CD14-positive monocyte (primary cell): Measurements from ENCODE around the gene WNT5B. TPM values are rescaled to one million over a fixed set of nuclear protein-coding genes. Genes with fewer than 3 reads are reported as not detected.

ENCODE experiments used
- DNase-seq, 3 donors: peaks; one replicate each; pipeline ENCODE4 v3.0.0-alpha.2; 2011 to 2022
- H2AFZ ChIP-seq: 2 replicates; pipeline ENCODE4 v1.6.0; 2012; ENCODE audit warnings: mild to moderate bottlenecking, low read depth, low read length, inconsistent platforms; ENCODE audit not compliant: insufficient read depth, poor library complexity, severe bottlenecking
- H3K27ac ChIP-seq, 2 donors: 1 replicate in 1 of 2; 2 replicates in 1 of 2; pipeline ENCODE4 v1.5.1; 2012 to 2013; ENCODE audit warnings: low read length in 2 of 2, control low read depth in 1 of 2, inconsistent platforms in 1 of 2, low read depth in 1 of 2, mild to moderate bottlenecking in 1 of 2
- H3K27me3 ChIP-seq, 2 donors: one replicate each; pipeline versions ENCODE4 v1.6.0 to v1.6.1; 2011 to 2013; ENCODE audit warnings: low read length in 2 of 2; ENCODE audit not compliant: control insufficient read depth in 2 of 2, insufficient read depth in 2 of 2
- H3K36me3 ChIP-seq, 2 donors: replicated peaks in 1 of 2; 1 replicate in 1 of 2; 2 replicates in 1 of 2; pipeline versions ENCODE4 v1.5.1 to v1.6.1; 2012 to 2013; ENCODE audit warnings: low read length in 2 of 2, control low read depth in 1 of 2, inconsistent platforms in 1 of 2, mild to moderate bottlenecking in 1 of 2; ENCODE audit not compliant: insufficient read depth in 2 of 2, control insufficient read depth in 1 of 2
- H3K4me1 ChIP-seq, 2 donors: 1 replicate in 1 of 2; 2 replicates in 1 of 2; pipeline versions ENCODE4 v1.5.1 to v1.6.1; 2012 to 2013; ENCODE audit warnings: low read length in 2 of 2, control low read depth in 1 of 2, inconsistent platforms in 1 of 2, mild to moderate bottlenecking in 1 of 2, moderate library complexity in 1 of 2; ENCODE audit not compliant: insufficient read depth in 2 of 2, control insufficient read depth in 1 of 2
- H3K4me2 ChIP-seq: replicated peaks from 2 replicates; pipeline ENCODE3; 2012; ENCODE audit warnings: low read length, moderate library complexity, mild to moderate bottlenecking; ENCODE audit not compliant: poor library complexity, severe bottlenecking; ENCODE audit errors: extremely low read depth
- H3K4me3 ChIP-seq, 3 experiments: fragments of 200-600 bp in 1 of 3; sonication (generic) in 1 of 3; replicated peaks in 1 of 3; 1 replicate in 2 of 3; 2 replicates in 1 of 3; pipeline ENCODE4 v1.5.1; 2011 to 2013; ENCODE audit warnings: low read length in 3 of 3, mild to moderate bottlenecking in 3 of 3, control low read depth in 2 of 3, low read depth in 2 of 3, inconsistent platforms in 1 of 3, moderate library complexity in 1 of 3
- H3K79me2 ChIP-seq: 2 replicates; pipeline ENCODE4 v1.6.0; 2012; ENCODE audit warnings: mild to moderate bottlenecking, control low read depth, inconsistent platforms, low read length, moderate library complexity; ENCODE audit not compliant: insufficient read depth
- H3K9ac ChIP-seq: 2 replicates; pipeline ENCODE4 v1.6.0; 2017; ENCODE audit warnings: low read length, mild to moderate bottlenecking; ENCODE audit not compliant: insufficient read depth, poor library complexity, severe bottlenecking
- H3K9me3 ChIP-seq, 2 donors: replicated peaks in 1 of 2; 1 replicate in 1 of 2; 2 replicates in 1 of 2; pipeline versions ENCODE4 v1.5.1 to v1.6.1; 2012 to 2013; ENCODE audit warnings: low read length in 2 of 2, control low read depth in 1 of 2; ENCODE audit not compliant: control insufficient read depth in 1 of 2, insufficient read depth in 1 of 2
- H4K20me1 ChIP-seq: 2 replicates; pipeline ENCODE4 v1.6.0; 2012; ENCODE audit warnings: mild to moderate bottlenecking, low read length, control low read depth, moderate library complexity; ENCODE audit not compliant: insufficient read depth
- H3K27ac Mint-ChIP-seq, 7 donors: one replicate each; pipeline ENCODE4 v1.8.0; 2020; ENCODE audit warnings: mild to moderate bottlenecking in 7 of 7, mixed read lengths in 7 of 7, moderate library complexity in 6 of 7, inconsistent platforms in 2 of 7
- H3K27me3 Mint-ChIP-seq, 3 donors: one replicate each; pipeline ENCODE4 v1.8.0; 2021 to 2022; ENCODE audit warnings: low read depth in 3 of 3, mild to moderate bottlenecking in 3 of 3, mixed read lengths in 3 of 3, moderate library complexity in 3 of 3, inconsistent platforms in 1 of 3
- H3K36me3 Mint-ChIP-seq, 2 donors: one replicate each; pipeline ENCODE4 v1.8.0; 2020; ENCODE audit warnings: mixed read lengths in 2 of 2, inconsistent platforms in 1 of 2, mild to moderate bottlenecking in 1 of 2
- H3K4me1 Mint-ChIP-seq: one replicate; pipeline ENCODE4 v1.8.0; 2020; ENCODE audit warnings: mild to moderate bottlenecking, mixed read lengths
- H3K4me3 Mint-ChIP-seq, 2 donors: one replicate each; pipeline ENCODE4 v1.8.0; 2020; ENCODE audit warnings: mild to moderate bottlenecking in 2 of 2, mixed read lengths in 2 of 2, moderate library complexity in 1 of 2
- H3K9me3 Mint-ChIP-seq, 7 donors: one replicate each; pipeline ENCODE4 v1.8.0; 2020 to 2022; ENCODE audit warnings: mixed read lengths in 7 of 7, mild to moderate bottlenecking in 6 of 7, moderate library complexity in 6 of 7, inconsistent platforms in 2 of 7
- WGBS: methylation state at CpG from one replicate; pipeline ENCODE4 v1.1.5; 2013; ENCODE audit warnings: missing lambda C conversion rate; ENCODE audit not compliant: insufficient coverage; 5-methylcytosine and 5-hydroxymethylcytosine counted together
- intact Hi-C, 2 donors: fragments of 100-400 bp; cut with micrococcal nuclease; formaldehyde crosslinking; loops; one replicate each; pipeline versions ENCODE4 v1.15.0 to v1.15.1; 2023
- polyA plus RNA-seq, 3 donors: library from polyadenylated mRNA; depleted of rRNA in 1 of 3; unstranded in 2 of 3; stranded (reverse) in 1 of 3; fragments of 300-500 nt in 2 of 3; fragments of >200 nt in 1 of 3; fragmentation: Illumina TruSeq in 2 of 3; gene quantifications; 1 replicate in 2 of 3; 2 replicates in 1 of 3; pipeline ENCODE4 v1.2.3, GENCODE V29; 2012 to 2021
- small RNA-seq: library from RNA; depleted of rRNA; stranded (forward); fragments of <200 nt; gene quantifications from one replicate; pipeline ENCODE3, GENCODE V24; 2012; ENCODE audit warnings: low read depth; ENCODE audit not compliant: insufficient read length
- TF ChIP-seq, protein P1 (sequence below): fragments of 200-600 bp; IDR thresholded peaks from one replicate; pipeline ENCODE4 v1.8.0; 2022; ENCODE audit warnings: antibody characterized with exemption, mild to moderate bottlenecking

WNT5B gene
- polyA plus RNA-seq, 3 donors, result 2.7 to 4.1 (median 3.1) TPM

- 63% methylated on average over 3 of the region's 8 CpGs for WGBS
- peak in 1 of 3 donors; percentile 19 for DNase-seq
- no peak overlapping the region for H3K4me3 Mint-ChIP-seq
- intact Hi-C loops, result no loop called here
- Histone ChIP-seq H3K36me3 (no peaks in the 10 kb centered on the region), H3K79me2 (peaks cover 100% of the 10 kb centered on the region), H3K4me1 (peaks cover 33 to 37% of the 10 kb centered on the region in 2 donors), H3K4me2 (no peak overlapping the region), H3K27me3 (no peaks in the 10 kb centered on the region), H3K27ac (peak overlapping the region in 1 of 2 donors; percentile 6), H2AFZ (no peak overlapping the region), H3K9ac (no peak overlapping the region), H4K20me1 (peaks cover 87% of the 10 kb centered on the region), H3K9me3 (no peaks in the 10 kb centered on the region), H3K4me3 (no peak overlapping the region)
- H3K9me3 Mint-ChIP-seq, result no peaks in the 10 kb centered on the region
- H3K27me3 Mint-ChIP-seq, result no peaks in the 10 kb centered on the region
- H3K36me3 Mint-ChIP-seq, result peaks cover 5 to 23% of the 10 kb centered on the region in 2 donors
- H3K27ac Mint-ChIP-seq, result peak overlapping the region in 3 of 7 donors; percentile 43 to 66 (median 66)
- TF ChIP-seq, protein P1, sequence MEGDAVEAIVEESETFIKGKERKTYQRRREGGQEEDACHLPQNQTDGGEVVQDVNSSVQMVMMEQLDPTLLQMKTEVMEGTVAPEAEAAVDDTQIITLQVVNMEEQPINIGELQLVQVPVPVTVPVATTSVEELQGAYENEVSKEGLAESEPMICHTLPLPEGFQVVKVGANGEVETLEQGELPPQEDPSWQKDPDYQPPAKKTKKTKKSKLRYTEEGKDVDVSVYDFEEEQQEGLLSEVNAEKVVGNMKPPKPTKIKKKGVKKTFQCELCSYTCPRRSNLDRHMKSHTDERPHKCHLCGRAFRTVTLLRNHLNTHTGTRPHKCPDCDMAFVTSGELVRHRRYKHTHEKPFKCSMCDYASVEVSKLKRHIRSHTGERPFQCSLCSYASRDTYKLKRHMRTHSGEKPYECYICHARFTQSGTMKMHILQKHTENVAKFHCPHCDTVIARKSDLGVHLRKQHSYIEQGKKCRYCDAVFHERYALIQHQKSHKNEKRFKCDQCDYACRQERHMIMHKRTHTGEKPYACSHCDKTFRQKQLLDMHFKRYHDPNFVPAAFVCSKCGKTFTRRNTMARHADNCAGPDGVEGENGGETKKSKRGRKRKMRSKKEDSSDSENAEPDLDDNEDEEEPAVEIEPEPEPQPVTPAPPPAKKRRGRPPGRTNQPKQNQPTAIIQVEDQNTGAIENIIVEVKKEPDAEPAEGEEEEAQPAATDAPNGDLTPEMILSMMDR, result no peak
- H3K4me1 Mint-ChIP-seq, result peaks cover 65% of the 10 kb centered on the region
Observed at GRCh38 chr12:1695886-1696670, 67.0 kb downstream of the WNT5B start.

DNA sequence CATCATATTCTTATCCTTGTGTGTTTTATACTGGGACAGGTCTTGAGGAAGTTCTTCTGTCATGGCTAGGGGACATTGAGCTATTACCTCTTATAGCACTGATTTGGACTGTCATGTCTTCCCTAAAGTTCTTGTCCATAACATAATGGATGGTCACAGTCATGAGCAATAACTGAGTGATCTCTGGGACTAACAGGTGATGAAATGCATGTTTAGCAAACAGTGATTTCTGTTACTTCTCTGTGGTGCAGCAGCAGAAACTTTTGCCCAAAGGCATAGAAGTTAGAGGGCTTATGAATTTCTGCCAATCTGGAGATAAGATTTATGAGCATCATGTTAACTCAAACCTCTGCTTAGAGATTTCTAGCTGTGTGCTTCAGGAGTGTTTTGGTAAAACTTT, 67.8 kb downstream of the WNT5B start:
- H3K79me2 ChIP-seq, result peaks cover 100% of the 10 kb centered on the region
- Mint-ChIP-seq H3K4me3 (no peak overlapping the region), H3K27ac (peak overlapping the region in 3 of 7 donors; percentile 28 to 66 (median 37)), H3K9me3 (no peaks in the 10 kb centered on the region), H3K4me1 (peaks cover 62% of the 10 kb centered on the region), H3K36me3 (peaks cover 5 to 23% of the 10 kb centered on the region in 2 donors), H3K27me3 (no peaks in the 10 kb centered on the region)
- H3K4me2 ChIP-seq, result no peak overlapping the region
- H3K9me3 ChIP-seq, result no peaks in the 10 kb centered on the region
- no peak overlapping the region for H3K9ac ChIP-seq
- TF ChIP-seq, protein P1, result no peak
- intact Hi-C loops, result no loop called here
- peaks cover 94% of the 10 kb centered on the region for H4K20me1 ChIP-seq
- peak in 1 of 3 donors; percentile 11 for DNase-seq
- H3K36me3 ChIP-seq, result no peaks in the 10 kb centered on the region
- H3K27ac ChIP-seq, result peak overlapping the region in 1 of 2 donors; percentile 6
- no peak overlapping the region for H2AFZ ChIP-seq
- no peaks in the 10 kb centered on the region for H3K27me3 ChIP-seq
- no peak overlapping the region for H3K4me3 ChIP-seq
- peaks cover 28 to 32% of the 10 kb centered on the region in 2 donors for H3K4me1 ChIP-seq

Small RNA genes lying within 50 kb of the gene (small RNA-seq; reads per million reads assigned to genes)
- gene MIR3649, result not detected

Other genes with a start within 250 kb of the WNT5B start
- gene FBXL14, start 34.6 kb upstream of the WNT5B start, polyA plus RNA-seq, result 1 to 10 TPM; 6.2 to 9.8 (median 7.2) TPM
- gene ADIPOR2, start 61.8 kb downstream of the WNT5B start, polyA plus RNA-seq, result 10 to 100 TPM in 1 of 3 donors, 1 to 10 TPM in 2; 3.9 to 14.6 (median 6.2) TPM
- not detected for gene LRTM2, start 191.3 kb downstream of the WNT5B start, polyA plus RNA-seq